ENCODE measurements around the gene CPM. TPM values are rescaled to one million over a fixed set of nuclear protein-coding genes. Genes with fewer than 3 reads are reported as not detected.

CPM gene
- total RNA-seq, 1 experiment from 2014 or later, result 0.89 TPM

GRCh38 chr12:68870011-68870410 is 63.0 kb downstream of the CPM start:
- no peaks in the 10 kb centered on the region for H3K4me1 Mint-ChIP-seq (ENCODE audit: insufficient read depth, unreplicated experiment)
- peaks cover 12% of the 10 kb centered on the region for H3K36me3 Mint-ChIP-seq (ENCODE audit: insufficient read depth, unreplicated experiment)
- intact Hi-C loops (cut with micrococcal nuclease), result no loop called here
- CTCF ChIA-PET, result interaction anchor here (1.4 to 2.8 kb wide), 5 partner anchors 10 to 384 kb away, joined by 4 to 14 read pairs (median 5); no protein-coding TSS in a partner anchor
- no peaks in the 10 kb centered on the region for H3K27me3 Mint-ChIP-seq (ENCODE audit: insufficient read depth, unreplicated experiment)
- TF ChIP-seq, protein P1, sequence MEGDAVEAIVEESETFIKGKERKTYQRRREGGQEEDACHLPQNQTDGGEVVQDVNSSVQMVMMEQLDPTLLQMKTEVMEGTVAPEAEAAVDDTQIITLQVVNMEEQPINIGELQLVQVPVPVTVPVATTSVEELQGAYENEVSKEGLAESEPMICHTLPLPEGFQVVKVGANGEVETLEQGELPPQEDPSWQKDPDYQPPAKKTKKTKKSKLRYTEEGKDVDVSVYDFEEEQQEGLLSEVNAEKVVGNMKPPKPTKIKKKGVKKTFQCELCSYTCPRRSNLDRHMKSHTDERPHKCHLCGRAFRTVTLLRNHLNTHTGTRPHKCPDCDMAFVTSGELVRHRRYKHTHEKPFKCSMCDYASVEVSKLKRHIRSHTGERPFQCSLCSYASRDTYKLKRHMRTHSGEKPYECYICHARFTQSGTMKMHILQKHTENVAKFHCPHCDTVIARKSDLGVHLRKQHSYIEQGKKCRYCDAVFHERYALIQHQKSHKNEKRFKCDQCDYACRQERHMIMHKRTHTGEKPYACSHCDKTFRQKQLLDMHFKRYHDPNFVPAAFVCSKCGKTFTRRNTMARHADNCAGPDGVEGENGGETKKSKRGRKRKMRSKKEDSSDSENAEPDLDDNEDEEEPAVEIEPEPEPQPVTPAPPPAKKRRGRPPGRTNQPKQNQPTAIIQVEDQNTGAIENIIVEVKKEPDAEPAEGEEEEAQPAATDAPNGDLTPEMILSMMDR (IDR thresholded peaks at IDR 0.05; ENCODE audit: unreplicated experiment), result no peak
- H3K4me3 Mint-ChIP-seq (ENCODE audit: unreplicated experiment), result no peak overlapping the region
- no peaks in the 10 kb centered on the region for H3K9me3 Mint-ChIP-seq (ENCODE audit: unreplicated experiment)
- no TSS peak for BruUV-seq (replicated peaks)
- no peak for DNase-seq (ENCODE audit: unreplicated experiment)
- no peak overlapping the region for H3K27ac Mint-ChIP-seq (ENCODE audit: low read depth, unreplicated experiment)
- POLR2A ChIA-PET, result interaction anchor here (0.6 to 1.2 kb wide), 3 partner anchors 30 to 1372 kb away, joined by 3 to 4 read pairs (median 3); no protein-coding TSS in a partner anchor

GRCh38 chr12:68868043-68868790 is 64.8 kb downstream of the CPM start:
- Mint-ChIP-seq H3K4me3 (ENCODE audit: unreplicated experiment) (no peak overlapping the region), H3K36me3 (ENCODE audit: insufficient read depth, unreplicated experiment) (peaks cover 16% of the 10 kb centered on the region), H3K9me3 (ENCODE audit: unreplicated experiment) (no peaks in the 10 kb centered on the region), H3K27me3 (ENCODE audit: insufficient read depth, unreplicated experiment) (no peaks in the 10 kb centered on the region), H3K27ac (ENCODE audit: low read depth, unreplicated experiment) (no peak overlapping the region), H3K4me1 (ENCODE audit: insufficient read depth, unreplicated experiment) (no peaks in the 10 kb centered on the region)
- ChIA-PET CTCF (interaction anchor here (0.7 to 2.8 kb wide), 4 partner anchors 30 to 391 kb away, joined by 3 to 14 read pairs (median 5); no protein-coding TSS in a partner anchor), POLR2A (interaction anchor here (0.6 to 1.7 kb wide), 4 partner anchors 12 to 202 kb away, joined by 3 to 4 read pairs (median 3); no protein-coding TSS in a partner anchor)
- intact Hi-C loops (cut with micrococcal nuclease), result no loop called here
- DNase-seq (ENCODE audit: unreplicated experiment), result no peak
- TF ChIP-seq, protein P1 (IDR thresholded peaks at IDR 0.05; ENCODE audit: unreplicated experiment), result no peak
- BruUV-seq (replicated peaks), result no TSS peak

GRCh38 chr12:68867606-68868005 is 65.4 kb downstream of the CPM start:
- intact Hi-C loops (cut with micrococcal nuclease), result no loop called here
- no peaks in the 10 kb centered on the region for H3K9me3 Mint-ChIP-seq (ENCODE audit: unreplicated experiment)

GRCh38 chr12:68866950-68867349 is 66.0 kb downstream of the CPM start:
- no peak overlapping the region for H3K27ac Mint-ChIP-seq (ENCODE audit: low read depth, unreplicated experiment)
- H3K36me3 Mint-ChIP-seq (ENCODE audit: insufficient read depth, unreplicated experiment), result peaks cover 22% of the 10 kb centered on the region
- ChIA-PET POLR2A (interaction anchor here (0.8 to 1.7 kb wide), 5 partner anchors 10 to 157 kb away, joined by 3 to 4 read pairs (median 3); partner anchors contain the start of genes CPM and SLC35E3), CTCF (interaction anchor here (0.6 to 1.5 kb wide), 6 partner anchors 10 to 290 kb away, joined by 3 to 6 read pairs (median 4); no protein-coding TSS in a partner anchor)
- DNase-seq (ENCODE audit: unreplicated experiment), result no peak
- H3K4me3 Mint-ChIP-seq (ENCODE audit: unreplicated experiment), result no peak overlapping the region
- intact Hi-C loops (cut with micrococcal nuclease), result no loop called here
- no TSS peak for BruUV-seq (replicated peaks)
- TF ChIP-seq, protein P1 (IDR thresholded peaks at IDR 0.05; ENCODE audit: unreplicated experiment), result no peak
- H3K27me3 Mint-ChIP-seq (ENCODE audit: insufficient read depth, unreplicated experiment), result no peaks in the 10 kb centered on the region
- H3K9me3 Mint-ChIP-seq (ENCODE audit: unreplicated experiment), result no peaks in the 10 kb centered on the region
- H3K4me1 Mint-ChIP-seq (ENCODE audit: insufficient read depth, unreplicated experiment), result no peaks in the 10 kb centered on the region

More at GRCh38 chr12:68867606-68868005, 65.4 kb downstream of the CPM start:
- Mint-ChIP-seq H3K4me3 (ENCODE audit: unreplicated experiment) (no peak overlapping the region), H3K4me1 (ENCODE audit: insufficient read depth, unreplicated experiment) (no peaks in the 10 kb centered on the region), H3K27ac (ENCODE audit: low read depth, unreplicated experiment) (no peak overlapping the region), H3K36me3 (ENCODE audit: insufficient read depth, unreplicated experiment) (peaks cover 20% of the 10 kb centered on the region), H3K27me3 (ENCODE audit: insufficient read depth, unreplicated experiment) (no peaks in the 10 kb centered on the region)
- ChIA-PET POLR2A (interaction anchor here (0.8 to 1.7 kb wide), 7 partner anchors 9 to 157 kb away, joined by 3 to 4 read pairs (median 3); partner anchors contain the start of genes CPM and SLC35E3), CTCF (interaction anchor here (0.7 to 2.8 kb wide), 4 partner anchors 10 to 391 kb away, joined by 3 to 14 read pairs (median 4); no protein-coding TSS in a partner anchor)
- TF ChIP-seq, protein P1 (IDR thresholded peaks at IDR 0.05; ENCODE audit: unreplicated experiment), result no peak
- no TSS peak for BruUV-seq (replicated peaks)
- DNase-seq (ENCODE audit: unreplicated experiment), result no peak
